Endothelial cell of umbilical vein (primary cell): Measurements from ENCODE around the gene RIN2. TPM values are rescaled to one million over a fixed set of nuclear protein-coding genes. Genes with fewer than 3 reads are reported as not detected.

Source experiments
- BruUV-seq: library from RNA; stranded (reverse); fragments of 400-500 nt; replicated peaks from 2 replicates; lab custom pipeline; 2021; lab: Mats Ljungman, UMichigan
- CTCF ChIA-PET: fragments of 300-600, 350-600 bp; sonication (Branson Sonifier 250); formaldehyde crosslinking; loops from one replicate; lab custom pipeline; 2021; ENCODE audit warnings: antibody characterized with exemption, inconsistent platforms; lab: Charles Lee
- POLR2A ChIA-PET: fragments of 300-600, 350-600 bp; sonication (Branson Sonifier 250); formaldehyde crosslinking; loops from one replicate; lab custom pipeline; 2021; ENCODE audit warnings: antibody characterized with exemption, inconsistent platforms; lab: Charles Lee
- DNase-seq: peaks from one replicate; pipeline ENCODE4 v3.0.0-alpha.2; 2011; ENCODE audit warnings: low read depth, low spot score
- FAIRE-seq: peaks from 2 replicates; lab custom pipeline; 2011; peaks lifted over from hg19 to GRCh38; lab: Jason Lieb, UNC
- H2AFZ ChIP-seq: 2 replicates; pipeline ENCODE4 v1.6.0; 2012; ENCODE audit warnings: low read depth, low read length, control low read depth, inconsistent platforms
- H3K27ac ChIP-seq: 2 replicates; pipeline ENCODE4 v1.5.1; 2011; ENCODE audit warnings: low read depth, mild to moderate bottlenecking, control low read depth, low read length, moderate library complexity; ENCODE audit not compliant: insufficient read depth
- H3K27me3 ChIP-seq, 2 experiments: 2 replicates each; pipeline versions ENCODE4 v1.6.0 to v1.6.1; 2011; ENCODE audit warnings: low read length in 2 of 2, mixed read lengths in 1 of 2; ENCODE audit not compliant: control insufficient read depth in 2 of 2, insufficient read depth in 2 of 2
- H3K36me3 ChIP-seq, 2 experiments: 2 replicates in 1 of 2; 3 replicates in 1 of 2; pipeline ENCODE4 v1.5.1; 2011; ENCODE audit warnings: low read length in 2 of 2, mild to moderate bottlenecking in 1 of 2, moderate library complexity in 1 of 2; ENCODE audit not compliant: control insufficient read depth in 2 of 2, insufficient read depth in 2 of 2; ENCODE audit errors: extremely low read depth in 1 of 2
- H3K4me1 ChIP-seq: 3 replicates; pipeline ENCODE4 v1.5.1; 2011; ENCODE audit warnings: mild to moderate bottlenecking, low read length; ENCODE audit not compliant: control insufficient read depth, insufficient read depth; ENCODE audit errors: extremely low read depth
- H3K4me2 ChIP-seq: 2 replicates; pipeline ENCODE4 v1.6.1; 2011; ENCODE audit warnings: low read length, control low read depth, mixed read lengths; ENCODE audit not compliant: insufficient read depth
- H3K4me3 ChIP-seq, 3 experiments: fragments of 200-600 bp in 1 of 3; sonication (generic), shearing (Covaris generic) in 1 of 3; replicated peaks in 1 of 3; 2 replicates each; pipeline ENCODE4 v1.5.1; 2011 to 2016; ENCODE audit warnings: control low read depth in 3 of 3, low read length in 3 of 3, mild to moderate bottlenecking in 2 of 3, inconsistent platforms in 1 of 3, low read depth in 1 of 3, moderate library complexity in 1 of 3; ENCODE audit not compliant: insufficient read depth in 1 of 3
- H3K79me2 ChIP-seq: 2 replicates; pipeline ENCODE4 v1.6.0; 2012; ENCODE audit warnings: low read length, inconsistent platforms; ENCODE audit not compliant: control insufficient read depth, insufficient read depth
- H3K9ac ChIP-seq: replicated peaks from 2 replicates; pipeline ENCODE3; 2011; ENCODE audit warnings: low read length, control low read depth; ENCODE audit not compliant: insufficient read depth; ENCODE audit errors: extremely low read depth
- H3K9me1 ChIP-seq: replicated peaks from 3 replicates; pipeline ENCODE4 v1.6.0; 2011; ENCODE audit warnings: mild to moderate bottlenecking, low read length; ENCODE audit not compliant: control insufficient read depth, insufficient read depth; ENCODE audit errors: extremely low read depth
- H3K9me3 ChIP-seq: replicated peaks from 2 replicates; pipeline ENCODE4 v1.5.1; 2012; ENCODE audit warnings: low read length, inconsistent platforms; ENCODE audit not compliant: control insufficient read depth, insufficient read depth
- H4K20me1 ChIP-seq: replicated peaks from 2 replicates; pipeline ENCODE3; 2011; ENCODE audit warnings: mild to moderate bottlenecking, low read length; ENCODE audit not compliant: control insufficient read depth, insufficient read depth; ENCODE audit errors: extremely low read depth
- CTCF ChIP-seq, 2 donors: IDR thresholded peaks; 1 replicate in 1 of 2; 2 replicates in 1 of 2; pipeline ENCODE4 v1.5.1; 2011; ENCODE audit warnings: low read length in 2 of 2, mild to moderate bottlenecking in 2 of 2, moderate library complexity in 2 of 2, control low read depth in 1 of 2, inconsistent platforms in 1 of 2, low read depth in 1 of 2; ENCODE audit not compliant: insufficient read depth in 1 of 2; ENCODE audit errors: extremely low read depth in 1 of 2
- EZH2 ChIP-seq: IDR thresholded peaks from 2 replicates; pipeline ENCODE4 v1.6.1; 2012; ENCODE audit warnings: borderline replicate concordance, low read depth, mild to moderate bottlenecking, moderate library complexity, low read length, inconsistent platforms; ENCODE audit not compliant: severe bottlenecking
- FOS ChIP-seq: IDR thresholded peaks from 2 replicates; pipeline ENCODE4 v1.6.1; 2011; ENCODE audit warnings: mild to moderate bottlenecking, low read length, moderate library complexity, borderline replicate concordance; ENCODE audit not compliant: insufficient read depth
- JUN ChIP-seq: IDR thresholded peaks from 2 replicates; pipeline ENCODE4 v1.6.1; 2011; ENCODE audit warnings: borderline replicate concordance, low read depth; ENCODE audit not compliant: insufficient read length, insufficient read depth
- MAX ChIP-seq: IDR thresholded peaks from 2 replicates; pipeline ENCODE4 v1.6.1; 2011; ENCODE audit not compliant: insufficient read depth, insufficient read length
- MYC ChIP-seq: IDR thresholded peaks from one replicate; pipeline ENCODE4 v1.6.1; 2011; ENCODE audit warnings: mild to moderate bottlenecking, low read depth, low read length
- POLR2A ChIP-seq: IDR thresholded peaks from 2 replicates; pipeline ENCODE4 v1.6.1; 2012; ENCODE audit warnings: low read depth, mild to moderate bottlenecking, control low read depth, low read length
- POLR2AphosphoS5 ChIP-seq: IDR thresholded peaks from 2 replicates; pipeline ENCODE4 v1.6.1; 2012; ENCODE audit warnings: low read depth, mild to moderate bottlenecking, control low read depth, low read length, moderate library complexity; ENCODE audit not compliant: insufficient read depth
- dilution Hi-C: fragments of 300-500 bp; cut with MboI; formaldehyde crosslinking; loops from one replicate; pipeline ENCODE4 v1.15.0; 2019; ENCODE audit warnings: low sequenced_read_pairs; ENCODE audit not compliant: extremely low pct_ligation_motif_present
- intact Hi-C: fragments of 100-400 bp; cut with micrococcal nuclease; formaldehyde crosslinking; loops from one replicate; pipeline ENCODE4 v1.10.0; 2022
- polyA plus RNA-seq, 4 experiments: library from polyadenylated mRNA; depleted of rRNA in 3 of 4; stranded (reverse) in 3 of 4; unstranded in 1 of 4; fragments of >200 nt; gene quantifications; 2 replicates each; pipeline versions ENCODE4 v1.2.1 to v1.2.3, GENCODE V29; 2011 to 2012; ENCODE audit warnings: missing spikeins in 1 of 4
- total RNA-seq: library from RNA; stranded (reverse); gene quantifications from 2 replicates; pipeline ENCODE4 v1.2.3, GENCODE V29; 2021

RIN2 gene
- total and polyA plus RNA-seq, 2 donors (not counting 3 experiments of a cell fraction or from before 2014, with no cell fraction given): 22.6 to 119 TPM

- H3K9ac ChIP-seq: peak overlapping the region; percentile 61
- intact Hi-C loops: loop anchor here (1.0 to 2.0 kb wide), 6 partner anchors 27 to 210 kb away; partner anchors contain the start of gene RIN2
- no peak overlapping the region for H3K4me3 ChIP-seq
- H4K20me1 ChIP-seq: no peaks in the 10 kb centered on the region
- H3K4me2 ChIP-seq: peak overlapping the region; percentile 28
- H3K36me3 ChIP-seq: no peaks in the 10 kb centered on the region
- ChIA-PET CTCF (interaction anchor here (0.6 to 7.2 kb wide), 37 partner anchors 8 to 266 kb away, joined by 3 to 98 read pairs (median 5); partner anchors contain the start of gene NAA20), POLR2A (interaction anchor here (0.9 to 1.2 kb wide), 2 partner anchors 104 to 209 kb away, joined by 3 to 4 read pairs; no protein-coding TSS in a partner anchor)
- BruUV-seq: TSS peak; percentile 47
- no peaks in the 10 kb centered on the region for H3K27me3 ChIP-seq
- H3K4me1 ChIP-seq: peaks cover 34% of the 10 kb centered on the region
- dilution Hi-C loops: no loop called here
- DNase-seq: no peak
- H3K9me3 ChIP-seq: no peaks in the 10 kb centered on the region
- no peaks in the 10 kb centered on the region for H3K79me2 ChIP-seq
- FAIRE-seq: no peak
- H2AFZ ChIP-seq: no peak overlapping the region
- TF ChIP-seq EZH2 (no peak), FOS (no peak), MYC (no peak), CTCF (IDR thresholded peaks at IDR 0.05; ENCODE audit: extremely low read depth in 1 of 2, insufficient read depth in 1 of 2, low read depth in 1 of 2, low read length in 2 of 2) (no peak), MAX (no peak), POLR2A (no peak), JUN (no peak), POLR2AphosphoS5 (no peak)
- H3K27ac ChIP-seq: peak overlapping the region; percentile 73
- H3K9me1 ChIP-seq: no peaks in the 10 kb centered on the region
Measured at GRCh38 chr20:19785173-19785982, 27.3 kb downstream of the RIN2 start.
